Keratinocyte (primary cell): ENCODE results near the gene PRKAR2B.

ENCODE experiments used
- CTCF ChIP-seq, 3 experiments: IDR thresholded peaks in 1 of 3; conservative IDR thresholded peaks in 1 of 3; optimal IDR thresholded peaks in 1 of 3; 2 replicates in 2 of 3; 3 replicates in 1 of 3; pipeline versions ENCODE3 to v1.5.1; 2011; ENCODE audit warnings: low read length in 3 of 3, mild to moderate bottlenecking in 3 of 3, moderate library complexity in 2 of 3, control low read depth in 1 of 3, inconsistent platforms in 1 of 3; ENCODE audit not compliant: insufficient read depth in 2 of 3; ENCODE audit errors: extremely low read depth in 1 of 3
- EZH2 ChIP-seq: IDR thresholded peaks from one replicate; pipeline ENCODE4 v1.6.1; 2012; ENCODE audit warnings: inconsistent platforms, mild to moderate bottlenecking, low read length, moderate library complexity

GRCh38 chr7:107172276-107173032, 127.9 kb downstream of the PRKAR2B start:
- TF ChIP-seq EZH2 (no peak), CTCF (optimal IDR thresholded peaks at IDR 0.05 in 1 of 3, IDR thresholded peaks at IDR 0.05 in 1 of 3, conservative IDR thresholded peaks at IDR 0.05 in 1 of 3; ENCODE audit: extremely low read depth in 1 of 3, insufficient read depth in 2 of 3, low read length in 3 of 3) (no peak)
